Lower leg skin (tissue), 3 donors: ENCODE results near the gene CLN5.

Source experiments
- POLR2A ChIP-seq, 2 donors: fragments of 450-650 bp; IDR thresholded peaks; one replicate each; pipeline ENCODE4 v1.6.1; 2016 to 2017; ENCODE audit warnings: antibody characterized with exemption in 2 of 2, mild to moderate bottlenecking in 1 of 2, moderate library complexity in 1 of 2
- TF ChIP-seq, protein P1 (sequence below), 3 donors: fragments of 450-650 bp; IDR thresholded peaks; one replicate each; pipeline ENCODE4 v1.5.1; 2016; ENCODE audit warnings: antibody characterized with exemption in 3 of 3, mild to moderate bottlenecking in 3 of 3, moderate library complexity in 2 of 3

- TF ChIP-seq, protein P1, sequence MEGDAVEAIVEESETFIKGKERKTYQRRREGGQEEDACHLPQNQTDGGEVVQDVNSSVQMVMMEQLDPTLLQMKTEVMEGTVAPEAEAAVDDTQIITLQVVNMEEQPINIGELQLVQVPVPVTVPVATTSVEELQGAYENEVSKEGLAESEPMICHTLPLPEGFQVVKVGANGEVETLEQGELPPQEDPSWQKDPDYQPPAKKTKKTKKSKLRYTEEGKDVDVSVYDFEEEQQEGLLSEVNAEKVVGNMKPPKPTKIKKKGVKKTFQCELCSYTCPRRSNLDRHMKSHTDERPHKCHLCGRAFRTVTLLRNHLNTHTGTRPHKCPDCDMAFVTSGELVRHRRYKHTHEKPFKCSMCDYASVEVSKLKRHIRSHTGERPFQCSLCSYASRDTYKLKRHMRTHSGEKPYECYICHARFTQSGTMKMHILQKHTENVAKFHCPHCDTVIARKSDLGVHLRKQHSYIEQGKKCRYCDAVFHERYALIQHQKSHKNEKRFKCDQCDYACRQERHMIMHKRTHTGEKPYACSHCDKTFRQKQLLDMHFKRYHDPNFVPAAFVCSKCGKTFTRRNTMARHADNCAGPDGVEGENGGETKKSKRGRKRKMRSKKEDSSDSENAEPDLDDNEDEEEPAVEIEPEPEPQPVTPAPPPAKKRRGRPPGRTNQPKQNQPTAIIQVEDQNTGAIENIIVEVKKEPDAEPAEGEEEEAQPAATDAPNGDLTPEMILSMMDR (IDR thresholded peaks at IDR 0.05) = no peak
- TF ChIP-seq POLR2A (IDR thresholded peaks at IDR 0.05) = no peak
These were observed 36.7 kb upstream of the CLN5 start for GRCh38 chr13:76955193-76955592.
